SK-N-MC (cell line): ENCODE results near the gene CDH24.

Experiments used
- EZH2 ChIP-seq: fragments of 200-600 bp; sonication (generic); IDR thresholded peaks from one replicate; pipeline ENCODE4 v1.6.1; 2017; ENCODE audit warnings: antibody characterized with exemption
- POLR2AphosphoS5 ChIP-seq: IDR thresholded peaks from 2 replicates; pipeline ENCODE4 v1.6.1; 2012; ENCODE audit warnings: mild to moderate bottlenecking, low read depth, low read length, borderline replicate concordance

- TF ChIP-seq EZH2 (no peak), POLR2AphosphoS5 (peak; percentile 69)
Measured at GRCh38 chr14:23057757-23058653, 685 bp upstream of the CDH24 start.
